DND-41 (cell line): ENCODE measurements around the gene CIAO1.

Experiments
- ATAC-seq: fragments of 200-7000 bp; cut with Tn5 transposase; 3 replicates; pipeline ENCODE4 v1.9.1; 2021; ENCODE audit warnings: low read depth; ENCODE audit not compliant: insufficient read depth
- DNase-seq: peaks from one replicate; pipeline ENCODE4 v3.0.0-alpha.2; 2020
- H2AFZ ChIP-seq: 2 replicates; pipeline ENCODE4 v1.6.0; 2012; ENCODE audit warnings: low read depth, low read length
- H3K27ac ChIP-seq: 2 replicates; pipeline ENCODE4 v1.5.1; 2012; ENCODE audit warnings: low read length, inconsistent platforms
- H3K27me3 ChIP-seq: fragments of 200-600 bp; sonication (generic); 2 replicates; pipeline ENCODE4 v1.6.0; 2012; ENCODE audit warnings: low read length, mild to moderate bottlenecking, inconsistent platforms; ENCODE audit not compliant: insufficient read depth, poor library complexity
- H3K36me3 ChIP-seq: 2 replicates; pipeline ENCODE4 v1.5.1; 2012; ENCODE audit warnings: low read length, inconsistent platforms; ENCODE audit not compliant: insufficient read depth
- H3K4me1 ChIP-seq: 2 replicates; pipeline ENCODE4 v1.5.1; 2012; ENCODE audit warnings: mild to moderate bottlenecking, low read length; ENCODE audit not compliant: insufficient read depth
- H3K4me2 ChIP-seq: 2 replicates; pipeline ENCODE4 v1.6.0; 2012; ENCODE audit warnings: mild to moderate bottlenecking, moderate library complexity, low read length, inconsistent platforms; ENCODE audit not compliant: insufficient read depth
- H3K4me3 ChIP-seq, 2 experiments: fragments of 200-600 bp in 1 of 2; shearing (Covaris generic) in 1 of 2; 2 replicates each; pipeline ENCODE4 v1.5.1; 2012 to 2016; ENCODE audit warnings: inconsistent platforms in 2 of 2, low read length in 2 of 2, mild to moderate bottlenecking in 2 of 2, low read depth in 1 of 2, moderate library complexity in 1 of 2
- H3K79me2 ChIP-seq: 2 replicates; pipeline ENCODE4 v1.6.0; 2012; ENCODE audit warnings: low read length, inconsistent platforms; ENCODE audit not compliant: insufficient read depth
- H3K9ac ChIP-seq: 2 replicates; pipeline ENCODE4 v1.6.0; 2012; ENCODE audit warnings: low read depth, mild to moderate bottlenecking, inconsistent platforms, low read length, moderate library complexity
- H3K9me3 ChIP-seq: 2 replicates; pipeline ENCODE4 v1.5.1; 2012; ENCODE audit warnings: low read length, moderate library complexity, mild to moderate bottlenecking, inconsistent platforms; ENCODE audit not compliant: insufficient read depth, severe bottlenecking
- H4K20me1 ChIP-seq: 2 replicates; pipeline ENCODE4 v1.6.0; 2012; ENCODE audit warnings: low read length; ENCODE audit not compliant: insufficient read depth
- EZH2 ChIP-seq: IDR thresholded peaks from 3 replicates; pipeline ENCODE4 v1.6.1; 2012; ENCODE audit warnings: borderline replicate concordance, low read depth, mild to moderate bottlenecking, moderate library complexity, low read length, inconsistent platforms; ENCODE audit not compliant: severe bottlenecking
- TF ChIP-seq, protein P1 (sequence below): IDR thresholded peaks from 2 replicates; pipeline ENCODE4 v1.5.1; 2012; ENCODE audit warnings: borderline replicate concordance, low read length, moderate library complexity, mild to moderate bottlenecking; ENCODE audit not compliant: poor library complexity, severe bottlenecking; ENCODE audit errors: extremely low read depth

CIAO1 gene

DNA sequence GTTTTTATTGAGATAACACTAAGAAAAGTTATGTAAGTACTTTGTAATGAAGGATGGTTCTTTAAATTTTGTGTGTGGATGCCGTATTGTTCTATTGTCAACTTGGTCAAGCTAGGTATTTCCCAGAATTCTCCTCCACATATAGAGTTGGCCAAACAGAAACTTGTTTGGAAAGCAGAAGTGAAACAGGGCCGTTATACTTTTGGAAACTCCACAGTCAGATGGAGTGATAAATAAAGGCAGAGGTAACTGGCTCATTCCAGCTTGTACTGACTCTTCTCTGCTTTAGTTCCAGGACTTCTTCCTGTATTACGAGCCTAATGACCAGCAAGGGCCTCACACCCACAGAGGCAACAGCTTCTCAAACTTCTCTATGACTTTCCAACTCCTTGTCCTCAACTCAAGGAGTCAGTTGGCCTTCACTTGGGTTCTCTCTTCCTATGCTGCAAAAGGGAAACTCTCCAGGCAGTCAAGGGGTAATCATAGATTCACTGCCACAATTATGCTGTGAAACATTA, 41.0 kb upstream of the CIAO1 start:
- H3K9me3 ChIP-seq: no peaks in the 10 kb centered on the region
- DNase-seq (no peak), ATAC-seq (no peak)
- no peaks in the 10 kb centered on the region for H3K4me1 ChIP-seq
- no peak for TF ChIP-seq EZH2
- TF ChIP-seq, protein P1, sequence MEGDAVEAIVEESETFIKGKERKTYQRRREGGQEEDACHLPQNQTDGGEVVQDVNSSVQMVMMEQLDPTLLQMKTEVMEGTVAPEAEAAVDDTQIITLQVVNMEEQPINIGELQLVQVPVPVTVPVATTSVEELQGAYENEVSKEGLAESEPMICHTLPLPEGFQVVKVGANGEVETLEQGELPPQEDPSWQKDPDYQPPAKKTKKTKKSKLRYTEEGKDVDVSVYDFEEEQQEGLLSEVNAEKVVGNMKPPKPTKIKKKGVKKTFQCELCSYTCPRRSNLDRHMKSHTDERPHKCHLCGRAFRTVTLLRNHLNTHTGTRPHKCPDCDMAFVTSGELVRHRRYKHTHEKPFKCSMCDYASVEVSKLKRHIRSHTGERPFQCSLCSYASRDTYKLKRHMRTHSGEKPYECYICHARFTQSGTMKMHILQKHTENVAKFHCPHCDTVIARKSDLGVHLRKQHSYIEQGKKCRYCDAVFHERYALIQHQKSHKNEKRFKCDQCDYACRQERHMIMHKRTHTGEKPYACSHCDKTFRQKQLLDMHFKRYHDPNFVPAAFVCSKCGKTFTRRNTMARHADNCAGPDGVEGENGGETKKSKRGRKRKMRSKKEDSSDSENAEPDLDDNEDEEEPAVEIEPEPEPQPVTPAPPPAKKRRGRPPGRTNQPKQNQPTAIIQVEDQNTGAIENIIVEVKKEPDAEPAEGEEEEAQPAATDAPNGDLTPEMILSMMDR: no peak
- no peak overlapping the region for H3K27ac ChIP-seq
- no peaks in the 10 kb centered on the region for H3K27me3 ChIP-seq
- H3K36me3 ChIP-seq: no peaks in the 10 kb centered on the region
- no peaks in the 10 kb centered on the region for H4K20me1 ChIP-seq
- no peak overlapping the region for H2AFZ ChIP-seq
- H3K9ac ChIP-seq: no peak overlapping the region
- H3K4me3 ChIP-seq: no peak overlapping the region
- no peaks in the 10 kb centered on the region for H3K79me2 ChIP-seq
- no peak overlapping the region for H3K4me2 ChIP-seq

DNA sequence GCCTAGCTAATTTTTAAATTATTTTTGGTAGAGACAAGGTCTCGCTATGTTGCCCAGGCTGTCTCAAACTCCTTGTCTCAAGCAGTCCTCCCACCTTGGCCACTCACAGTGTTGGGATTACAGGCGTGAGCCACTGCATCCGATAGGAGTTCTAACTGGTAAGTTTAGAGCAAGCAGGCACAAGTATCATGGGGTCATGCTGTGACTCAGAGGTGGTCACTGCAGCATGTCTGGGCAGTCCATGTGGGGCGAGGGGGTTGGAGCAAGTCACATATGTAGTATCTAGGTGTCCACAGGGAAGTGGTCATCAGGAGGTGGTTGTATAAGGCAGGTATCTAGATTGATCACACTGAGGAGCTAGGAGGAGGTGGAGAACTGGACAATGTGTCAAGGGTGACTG, 34.7 kb upstream of the CIAO1 start:
- no peak for DNase-seq
- no peak overlapping the region for H3K4me2 ChIP-seq
- H3K4me3 ChIP-seq: no peak overlapping the region
- no peaks in the 10 kb centered on the region for H3K36me3 ChIP-seq
- no peaks in the 10 kb centered on the region for H3K4me1 ChIP-seq
- H4K20me1 ChIP-seq: no peaks in the 10 kb centered on the region
- no peaks in the 10 kb centered on the region for H3K27me3 ChIP-seq
- no peak overlapping the region for H3K9ac ChIP-seq
- no peak for TF ChIP-seq EZH2
- ATAC-seq: no peak
- no peaks in the 10 kb centered on the region for H3K9me3 ChIP-seq
- no peak overlapping the region for H2AFZ ChIP-seq
- H3K79me2 ChIP-seq: no peaks in the 10 kb centered on the region
- no peak overlapping the region for H3K27ac ChIP-seq

DNA sequence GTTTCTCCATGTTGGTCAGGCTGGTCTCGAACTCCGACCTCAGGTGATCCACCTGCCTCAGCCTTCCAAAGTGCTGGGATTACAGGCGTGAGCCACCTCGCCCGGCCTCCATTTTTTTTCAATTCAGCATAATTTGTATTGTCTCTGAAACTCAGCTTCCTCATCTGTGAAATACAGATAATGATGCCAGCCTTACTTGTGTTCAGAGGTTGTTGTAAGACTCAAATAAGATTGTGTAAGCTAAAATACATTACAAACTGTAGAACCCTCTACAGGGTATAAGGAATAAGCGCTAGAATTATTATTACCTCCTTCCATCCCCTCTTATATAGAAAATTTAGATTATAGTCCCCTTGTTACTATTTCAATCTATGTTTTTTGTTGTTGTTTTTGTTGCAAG, 32.6 kb upstream of the CIAO1 start:
- TF ChIP-seq, protein P1: no peak
- TF ChIP-seq EZH2: no peak
- Histone ChIP-seq H4K20me1 (no peaks in the 10 kb centered on the region), H3K9me3 (no peaks in the 10 kb centered on the region), H3K4me2 (no peak overlapping the region), H3K9ac (no peak overlapping the region), H3K36me3 (no peaks in the 10 kb centered on the region), H3K4me3 (no peak overlapping the region), H3K4me1 (no peaks in the 10 kb centered on the region), H3K27ac (no peak overlapping the region), H3K27me3 (no peaks in the 10 kb centered on the region), H2AFZ (no peak overlapping the region), H3K79me2 (no peaks in the 10 kb centered on the region)
- DNase-seq (no peak), ATAC-seq (no peak)

DNA sequence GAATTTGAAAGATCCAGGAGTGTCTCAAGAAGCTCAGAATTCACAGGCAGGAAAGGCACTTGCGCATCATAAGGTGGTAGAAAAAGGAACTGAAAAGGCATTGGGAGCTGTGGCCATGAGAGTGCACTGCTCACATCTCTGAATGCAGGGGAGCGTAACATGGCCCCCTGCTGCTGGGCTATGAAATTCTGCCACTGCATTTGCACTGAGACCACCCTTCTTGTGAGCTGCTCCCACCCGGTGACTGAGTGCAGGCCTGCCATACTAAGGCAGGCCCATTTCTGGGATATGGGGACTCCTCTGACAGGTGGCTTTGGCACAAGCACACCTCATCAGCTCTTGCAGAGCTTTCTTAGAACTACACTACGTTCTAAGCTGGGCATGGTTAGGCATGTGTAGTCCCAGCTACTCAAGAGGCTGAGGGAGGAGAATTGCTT, 32.1 kb upstream of the CIAO1 start:
- Histone ChIP-seq H3K4me1 (no peaks in the 10 kb centered on the region), H3K27me3 (no peaks in the 10 kb centered on the region), H3K9ac (no peak overlapping the region), H4K20me1 (no peaks in the 10 kb centered on the region), H3K79me2 (no peaks in the 10 kb centered on the region), H2AFZ (no peak overlapping the region), H3K27ac (no peak overlapping the region), H3K4me3 (no peak overlapping the region), H3K9me3 (no peaks in the 10 kb centered on the region), H3K4me2 (no peak overlapping the region), H3K36me3 (no peaks in the 10 kb centered on the region)
- TF ChIP-seq EZH2: no peak
- TF ChIP-seq, protein P1: peak; percentile 4
- ATAC-seq (peak; percentile 40; the same call in 1 of the 3 replicates), DNase-seq (no peak)
